GM21528 (cell line): ENCODE data around the gene ULBP2.
"Not testable (repeated sequence)": the region's sequence is repeated elsewhere in the genome, so short reads cannot be mapped to it uniquely, and the experiment has no call there.

Experiments
- ATAC-seq: cut with Tn5 transposase; IDR thresholded peaks from one replicate; pipeline ENCODE4 v1.9.1; 2021; ENCODE audit warnings: mild to moderate bottlenecking, moderate library complexity; ENCODE audit not compliant: unreplicated experiment, low FRiP score

The ULBP2 gene

GRCh38 chr6:149990661-149991471, 49.1 kb downstream of the ULBP2 start:
- ATAC-seq: no peak

- not testable (repeated sequence) for ATAC-seq
Measured at GRCh38 chr6:149991472-149991795, 49.6 kb downstream of the ULBP2 start.

GRCh38 chr6:149991838-149992237, 50.0 kb downstream of the ULBP2 start:
- ATAC-seq: no peak

- no peak for ATAC-seq
Measured at GRCh38 chr6:149995235-149995750, 53.5 kb downstream of the ULBP2 start.

GRCh38 chr6:149995971-149996370, 54.2 kb downstream of the ULBP2 start:
- ATAC-seq: no peak
